CD14-positive monocyte (primary cell): Measurements from ENCODE around the gene COPS6. TPM values are rescaled to one million over a fixed set of nuclear protein-coding genes. Genes with fewer than 3 reads are reported as not detected.

Experiments used
- DNase-seq, 3 donors: peaks; one replicate each; pipeline ENCODE4 v3.0.0-alpha.2; 2011 to 2022
- H2AFZ ChIP-seq: 2 replicates; pipeline ENCODE4 v1.6.0; 2012; ENCODE audit warnings: mild to moderate bottlenecking, low read depth, low read length, inconsistent platforms; ENCODE audit not compliant: insufficient read depth, poor library complexity, severe bottlenecking
- H3K27ac ChIP-seq, 2 donors: 1 replicate in 1 of 2; 2 replicates in 1 of 2; pipeline ENCODE4 v1.5.1; 2012 to 2013; ENCODE audit warnings: low read length in 2 of 2, control low read depth in 1 of 2, inconsistent platforms in 1 of 2, low read depth in 1 of 2, mild to moderate bottlenecking in 1 of 2
- H3K27me3 ChIP-seq, 2 donors: one replicate each; pipeline versions ENCODE4 v1.6.0 to v1.6.1; 2011 to 2013; ENCODE audit warnings: low read length in 2 of 2; ENCODE audit not compliant: control insufficient read depth in 2 of 2, insufficient read depth in 2 of 2
- H3K36me3 ChIP-seq, 2 donors: replicated peaks in 1 of 2; 1 replicate in 1 of 2; 2 replicates in 1 of 2; pipeline versions ENCODE4 v1.5.1 to v1.6.1; 2012 to 2013; ENCODE audit warnings: low read length in 2 of 2, control low read depth in 1 of 2, inconsistent platforms in 1 of 2, mild to moderate bottlenecking in 1 of 2; ENCODE audit not compliant: insufficient read depth in 2 of 2, control insufficient read depth in 1 of 2
- H3K4me1 ChIP-seq, 2 donors: 1 replicate in 1 of 2; 2 replicates in 1 of 2; pipeline versions ENCODE4 v1.5.1 to v1.6.1; 2012 to 2013; ENCODE audit warnings: low read length in 2 of 2, control low read depth in 1 of 2, inconsistent platforms in 1 of 2, mild to moderate bottlenecking in 1 of 2, moderate library complexity in 1 of 2; ENCODE audit not compliant: insufficient read depth in 2 of 2, control insufficient read depth in 1 of 2
- H3K4me2 ChIP-seq: replicated peaks from 2 replicates; pipeline ENCODE3; 2012; ENCODE audit warnings: low read length, moderate library complexity, mild to moderate bottlenecking; ENCODE audit not compliant: poor library complexity, severe bottlenecking; ENCODE audit errors: extremely low read depth
- H3K4me3 ChIP-seq, 3 experiments: fragments of 200-600 bp in 1 of 3; sonication (generic) in 1 of 3; replicated peaks in 1 of 3; 1 replicate in 2 of 3; 2 replicates in 1 of 3; pipeline ENCODE4 v1.5.1; 2011 to 2013; ENCODE audit warnings: low read length in 3 of 3, mild to moderate bottlenecking in 3 of 3, control low read depth in 2 of 3, low read depth in 2 of 3, inconsistent platforms in 1 of 3, moderate library complexity in 1 of 3
- H3K79me2 ChIP-seq: 2 replicates; pipeline ENCODE4 v1.6.0; 2012; ENCODE audit warnings: mild to moderate bottlenecking, control low read depth, inconsistent platforms, low read length, moderate library complexity; ENCODE audit not compliant: insufficient read depth
- H3K9ac ChIP-seq: 2 replicates; pipeline ENCODE4 v1.6.0; 2017; ENCODE audit warnings: low read length, mild to moderate bottlenecking; ENCODE audit not compliant: insufficient read depth, poor library complexity, severe bottlenecking
- H3K9me3 ChIP-seq, 2 donors: replicated peaks in 1 of 2; 1 replicate in 1 of 2; 2 replicates in 1 of 2; pipeline versions ENCODE4 v1.5.1 to v1.6.1; 2012 to 2013; ENCODE audit warnings: low read length in 2 of 2, control low read depth in 1 of 2; ENCODE audit not compliant: control insufficient read depth in 1 of 2, insufficient read depth in 1 of 2
- H4K20me1 ChIP-seq: 2 replicates; pipeline ENCODE4 v1.6.0; 2012; ENCODE audit warnings: mild to moderate bottlenecking, low read length, control low read depth, moderate library complexity; ENCODE audit not compliant: insufficient read depth
- H3K27ac Mint-ChIP-seq, 7 donors: one replicate each; pipeline ENCODE4 v1.8.0; 2020; ENCODE audit warnings: mild to moderate bottlenecking in 7 of 7, mixed read lengths in 7 of 7, moderate library complexity in 6 of 7, inconsistent platforms in 2 of 7
- H3K27me3 Mint-ChIP-seq, 3 donors: one replicate each; pipeline ENCODE4 v1.8.0; 2021 to 2022; ENCODE audit warnings: low read depth in 3 of 3, mild to moderate bottlenecking in 3 of 3, mixed read lengths in 3 of 3, moderate library complexity in 3 of 3, inconsistent platforms in 1 of 3
- H3K36me3 Mint-ChIP-seq, 2 donors: one replicate each; pipeline ENCODE4 v1.8.0; 2020; ENCODE audit warnings: mixed read lengths in 2 of 2, inconsistent platforms in 1 of 2, mild to moderate bottlenecking in 1 of 2
- H3K4me1 Mint-ChIP-seq: one replicate; pipeline ENCODE4 v1.8.0; 2020; ENCODE audit warnings: mild to moderate bottlenecking, mixed read lengths
- H3K4me3 Mint-ChIP-seq, 2 donors: one replicate each; pipeline ENCODE4 v1.8.0; 2020; ENCODE audit warnings: mild to moderate bottlenecking in 2 of 2, mixed read lengths in 2 of 2, moderate library complexity in 1 of 2
- H3K9me3 Mint-ChIP-seq, 7 donors: one replicate each; pipeline ENCODE4 v1.8.0; 2020 to 2022; ENCODE audit warnings: mixed read lengths in 7 of 7, mild to moderate bottlenecking in 6 of 7, moderate library complexity in 6 of 7, inconsistent platforms in 2 of 7
- CTCF ChIP-seq: fragments of 200-600 bp; IDR thresholded peaks from one replicate; pipeline ENCODE4 v1.8.0; 2022; ENCODE audit warnings: antibody characterized with exemption, mild to moderate bottlenecking
- WGBS: methylation state at CpG from one replicate; pipeline ENCODE4 v1.1.5; 2013; ENCODE audit warnings: missing lambda C conversion rate; ENCODE audit not compliant: insufficient coverage; 5-methylcytosine and 5-hydroxymethylcytosine counted together
- intact Hi-C, 2 donors: fragments of 100-400 bp; cut with micrococcal nuclease; formaldehyde crosslinking; loops; one replicate each; pipeline versions ENCODE4 v1.15.0 to v1.15.1; 2023
- polyA plus RNA-seq, 3 donors: library from polyadenylated mRNA; depleted of rRNA in 1 of 3; unstranded in 2 of 3; stranded (reverse) in 1 of 3; fragments of 300-500 nt in 2 of 3; fragments of >200 nt in 1 of 3; fragmentation: Illumina TruSeq in 2 of 3; gene quantifications; 1 replicate in 2 of 3; 2 replicates in 1 of 3; pipeline ENCODE4 v1.2.3, GENCODE V29; 2012 to 2021

Gene COPS6
- polyA plus RNA-seq, 3 donors, result 77.1 to 119 (median 109) TPM

GRCh38 chr7:100065452-100066186 lies 23.1 kb upstream of the COPS6 start:
- Histone ChIP-seq H3K27me3 (no peaks in the 10 kb centered on the region), H3K9ac (no peak overlapping the region), H3K4me3 (no peak overlapping the region), H3K4me2 (no peak overlapping the region), H3K27ac (no peak overlapping the region), H3K79me2 (no peaks in the 10 kb centered on the region), H3K9me3 (peaks cover 7 to 9% of the 10 kb centered on the region in 2 donors), H3K36me3 (peaks cover 27 to 66% of the 10 kb centered on the region in 2 donors), H2AFZ (no peak overlapping the region), H3K4me1 (no peaks in the 10 kb centered on the region), H4K20me1 (no peaks in the 10 kb centered on the region)
- Mint-ChIP-seq H3K4me1 (no peaks in the 10 kb centered on the region), H3K27me3 (peaks cover 0 to 3% (median 1%) of the 10 kb centered on the region in 3 donors), H3K36me3 (peaks cover 41 to 73% of the 10 kb centered on the region in 2 donors), H3K27ac (peak overlapping the region in 1 of 7 donors; percentile 40), H3K4me3 (no peak overlapping the region), H3K9me3 (peaks cover 2 to 9% (median 5%) of the 10 kb centered on the region in 7 donors)
- intact Hi-C loops, result no loop called here
- no peak for DNase-seq
- no CpG with 5 or more reads among the region's 8 CpGs for WGBS
- TF ChIP-seq CTCF, result no peak

- Histone ChIP-seq H3K4me3 (no peak overlapping the region), H3K27me3 (no peaks in the 10 kb centered on the region), H3K4me1 (no peaks in the 10 kb centered on the region), H3K9ac (no peak overlapping the region), H3K79me2 (no peaks in the 10 kb centered on the region), H3K9me3 (peaks cover 21 to 22% of the 10 kb centered on the region in 2 donors), H4K20me1 (no peaks in the 10 kb centered on the region), H3K27ac (no peak overlapping the region), H2AFZ (no peak overlapping the region), H3K36me3 (peaks cover 40 to 66% of the 10 kb centered on the region in 2 donors), H3K4me2 (no peak overlapping the region)
- H3K27ac Mint-ChIP-seq, result peak overlapping the region in 3 of 7 donors; percentile 10 to 36 (median 35)
- DNase-seq, result no peak
- WGBS, result 98% methylated on average over 6 of the region's 7 CpGs
- H3K9me3 Mint-ChIP-seq, result peaks cover 16 to 21% (median 18%) of the 10 kb centered on the region in 7 donors
- H3K27me3 Mint-ChIP-seq, result peaks cover 0 to 9% (median 1%) of the 10 kb centered on the region in 3 donors
- H3K36me3 Mint-ChIP-seq, result peaks cover 45 to 73% of the 10 kb centered on the region in 2 donors
- intact Hi-C loops, result no loop called here
- no peak overlapping the region for H3K4me3 Mint-ChIP-seq
- TF ChIP-seq CTCF, result no peak
- H3K4me1 Mint-ChIP-seq, result no peaks in the 10 kb centered on the region
These were observed 21.8 kb upstream of the COPS6 start for GRCh38 chr7:100066953-100067352.
